GM21360 (cell line): ENCODE results near the gene ATP6V0A1.
"Not testable (repeated sequence)": the region's sequence is repeated elsewhere in the genome, so short reads cannot be mapped to it uniquely, and the experiment has no call there.

ENCODE experiments used
- ATAC-seq: cut with Tn5 transposase; IDR thresholded peaks from one replicate; pipeline ENCODE4 v1.9.1; 2021; ENCODE audit warnings: mild to moderate bottlenecking, moderate library complexity; ENCODE audit not compliant: unreplicated experiment

Gene ATP6V0A1

GRCh38 chr17:42436391-42436790 lies 22.3 kb upstream of the ATP6V0A1 start:
- ATAC-seq, result no peak

GRCh38 chr17:42438600-42439567 lies 19.8 kb upstream of the ATP6V0A1 start:
- ATAC-seq, result no peak

GRCh38 chr17:42441371-42442195 lies 17.1 kb upstream of the ATP6V0A1 start:
- ATAC-seq, result no peak

GRCh38 chr17:42442196-42442565 lies 16.5 kb upstream of the ATP6V0A1 start:
- ATAC-seq, result no peak

- ATAC-seq, result not testable (repeated sequence)
Measured at GRCh38 chr17:42449176-42449575, 9.5 kb upstream of the ATP6V0A1 start.

- not testable (repeated sequence) for ATAC-seq
Measured at GRCh38 chr17:42449838-42450237, 8.8 kb upstream of the ATP6V0A1 start.

DNA sequence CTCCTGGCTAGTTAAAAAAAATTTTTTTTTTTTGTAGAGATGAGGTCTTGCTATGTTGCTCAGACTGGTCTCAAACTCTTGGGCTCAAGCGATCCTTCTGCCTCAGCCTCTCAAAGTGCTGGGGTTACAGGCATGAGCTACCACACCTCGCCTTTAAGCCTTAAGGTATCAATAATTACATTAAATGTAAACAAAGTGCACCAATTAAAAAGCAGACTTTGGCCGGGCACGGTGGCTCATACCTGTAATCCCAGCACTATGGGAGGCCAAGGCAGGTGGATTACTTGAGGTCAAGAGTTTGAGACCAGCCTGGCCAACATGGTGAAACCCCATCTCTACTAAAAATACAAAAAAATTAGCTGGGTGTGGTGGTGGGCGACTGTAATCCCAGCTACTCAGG lies 7.4 kb upstream of the ATP6V0A1 start:
- not testable (repeated sequence) for ATAC-seq

DNA sequence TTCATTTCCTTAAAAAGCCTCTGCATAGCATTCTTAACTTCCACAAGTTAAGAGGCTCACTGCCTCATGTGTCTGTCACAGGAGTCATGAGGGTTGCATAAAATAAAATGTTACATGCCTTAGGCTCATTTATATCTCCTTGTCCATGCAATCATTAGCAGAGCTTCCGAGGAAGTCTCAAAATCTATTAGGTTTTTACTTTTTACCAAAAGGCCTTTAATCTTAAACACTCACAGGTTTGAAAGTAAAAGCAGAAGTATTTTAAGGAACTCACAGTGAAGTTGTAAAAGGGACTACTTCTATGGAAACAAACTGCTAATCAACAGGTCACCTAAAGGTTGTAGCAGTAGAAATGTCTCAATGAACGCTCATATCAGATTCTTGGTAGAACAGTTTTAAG lies 5.2 kb upstream of the ATP6V0A1 start:
- no peak for ATAC-seq

- ATAC-seq, result not testable (repeated sequence)
Measured at GRCh38 chr17:42454987-42455386, 3.7 kb upstream of the ATP6V0A1 start.

DNA sequence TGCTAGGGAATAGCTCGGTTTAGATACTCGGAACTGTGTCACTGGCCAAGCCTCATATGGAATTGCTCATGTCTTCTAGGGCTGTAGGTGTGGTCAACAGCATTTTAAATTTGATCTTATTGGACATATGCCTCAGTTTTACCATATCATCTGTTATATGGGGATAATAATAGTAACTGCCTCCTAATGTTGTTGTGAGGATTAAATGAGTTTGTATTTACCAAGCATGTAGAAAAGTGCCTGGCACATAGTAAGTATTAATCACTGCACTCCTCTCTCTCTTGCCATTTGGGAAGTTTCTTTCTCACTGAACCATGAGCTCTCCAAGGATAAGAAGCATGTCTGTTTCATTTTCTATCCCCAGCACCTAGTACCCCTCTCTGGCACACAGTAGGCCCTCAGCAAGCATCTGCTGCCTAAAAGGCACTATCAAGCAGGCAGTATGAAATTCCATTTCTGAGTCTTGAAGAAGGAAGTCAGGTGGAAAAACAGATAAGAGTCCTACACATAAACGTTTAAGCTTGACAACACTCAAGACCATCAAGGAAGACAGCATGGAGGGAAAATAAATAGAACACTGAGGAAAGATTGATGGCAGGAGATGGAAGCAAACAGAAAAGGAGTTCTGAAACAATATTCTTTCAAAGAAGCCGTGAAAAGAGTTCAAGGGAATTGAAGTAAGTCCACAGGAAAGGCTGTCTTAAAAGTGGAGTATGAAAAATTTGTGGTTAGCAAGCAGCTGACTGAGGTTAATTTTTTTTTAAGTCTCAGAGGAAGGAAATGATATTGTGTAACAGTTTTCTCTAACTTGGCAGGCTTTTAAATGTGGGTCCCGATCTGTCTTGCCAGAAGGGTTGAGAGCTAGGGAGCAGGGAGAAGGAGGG lies 2.2 kb upstream of the ATP6V0A1 start:
- no peak for ATAC-seq

DNA sequence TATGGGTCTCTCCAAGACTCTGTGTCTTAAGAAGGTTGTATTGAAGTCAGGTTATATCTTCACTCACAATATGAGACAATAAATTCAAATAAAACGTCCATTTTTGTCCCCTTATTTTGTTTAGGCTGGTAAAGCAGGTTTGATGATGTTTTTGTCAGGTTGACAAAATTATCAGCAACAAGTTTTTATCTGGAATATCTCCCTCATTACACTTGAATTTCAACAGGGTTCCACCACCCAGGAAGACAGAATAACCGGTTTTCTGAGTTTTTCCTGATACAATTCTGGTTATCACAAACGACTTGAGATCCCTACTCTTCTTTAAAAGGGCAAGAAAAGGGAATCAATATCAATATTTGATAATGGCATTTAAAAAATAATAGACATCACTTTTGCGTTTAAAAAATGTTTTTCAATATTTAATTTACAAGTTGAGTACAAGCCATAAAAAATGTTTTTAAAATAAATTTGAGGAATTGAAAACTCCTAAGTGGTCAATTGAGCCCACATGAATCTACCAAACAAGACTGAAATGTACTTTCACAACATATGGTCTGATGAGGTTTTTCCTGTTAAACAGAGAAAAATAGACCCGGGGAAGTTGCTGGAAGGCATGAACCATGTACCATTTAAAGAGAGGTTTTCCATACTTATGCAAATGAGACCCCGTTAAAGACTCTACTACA lies 1.4 kb upstream of the ATP6V0A1 start:
- ATAC-seq, result no peak

- ATAC-seq, result no peak
Measured at GRCh38 chr17:42459256-42459800, 650 bp downstream of the ATP6V0A1 start.

GRCh38 chr17:42459801-42460281 lies 1.2 kb downstream of the ATP6V0A1 start:
- ATAC-seq, result no peak

DNA sequence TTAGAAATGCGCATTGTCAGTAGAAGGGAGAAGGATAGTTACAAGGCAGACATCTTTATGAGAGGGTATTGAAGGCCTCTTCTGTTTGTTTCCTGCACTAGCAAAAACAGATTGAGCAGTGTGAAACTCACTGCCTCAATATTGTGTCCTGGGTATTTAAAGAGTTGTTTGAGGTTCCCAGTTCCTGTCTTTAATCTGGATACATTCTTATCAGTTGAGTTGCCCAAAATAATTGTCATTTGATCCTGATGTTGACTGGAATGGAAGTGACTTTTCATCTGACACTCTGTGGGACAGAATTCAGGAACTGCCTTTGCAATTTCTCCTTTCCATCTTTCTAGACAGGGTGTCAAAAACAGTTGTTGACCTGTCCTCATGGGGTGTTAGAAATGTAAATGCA lies 1.7 kb downstream of the ATP6V0A1 start:
- no peak for ATAC-seq

DNA sequence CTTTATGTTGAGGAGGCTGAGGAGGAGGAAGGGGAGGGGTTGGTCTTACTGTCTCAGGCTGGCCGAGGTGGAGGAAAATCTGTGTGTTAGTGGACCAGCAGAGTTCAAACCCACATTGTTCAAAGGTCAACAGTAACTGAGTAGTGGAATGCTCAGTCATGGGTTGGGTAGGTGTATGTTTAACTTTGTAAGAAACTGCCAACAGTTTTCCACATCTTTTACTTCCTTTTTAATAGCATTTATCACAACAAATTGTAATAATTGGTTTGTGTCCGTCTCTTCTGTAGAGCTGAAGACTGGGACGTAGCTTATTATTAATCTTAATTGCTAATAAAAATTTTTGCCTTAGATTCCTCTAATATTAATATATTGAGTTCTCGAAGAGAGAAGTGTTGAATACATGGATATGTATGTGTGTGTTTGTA lies 5.3 kb downstream of the ATP6V0A1 start:
- ATAC-seq, result no peak

- ATAC-seq, result no peak
Measured at GRCh38 chr17:42467889-42468288, 9.2 kb downstream of the ATP6V0A1 start.

GRCh38 chr17:42472709-42473521 lies 14.2 kb downstream of the ATP6V0A1 start:
- ATAC-seq, result no peak

GRCh38 chr17:42474276-42474675 lies 15.6 kb downstream of the ATP6V0A1 start:
- ATAC-seq, result no peak

GRCh38 chr17:42475121-42475520 lies 16.4 kb downstream of the ATP6V0A1 start:
- ATAC-seq, result no peak
